Esophagus muscularis mucosa (tissue), 4 donors: ENCODE data around the gene SGK1. TPM values are rescaled to one million over a fixed set of nuclear protein-coding genes. Genes with fewer than 3 reads are reported as not detected.
"Not testable (repeated sequence)": the region's sequence is repeated elsewhere in the genome, so short reads cannot be mapped to it uniquely, and the experiment has no call there.

Experiments used
- DNase-seq: peaks from one replicate; pipeline ENCODE4 v3.0.0-alpha.2; 2017; ENCODE audit errors: extremely low spot score
- H3K27ac ChIP-seq, 4 donors: fragments of 200-600 bp; sonication (generic); replicated peaks in 1 of 4; 1 replicate in 3 of 4; 2 replicates in 1 of 4; pipeline ENCODE4 v1.5.1; 2016 to 2019; ENCODE audit warnings: mild to moderate bottlenecking in 1 of 4
- H3K27me3 ChIP-seq, 4 donors: fragments of 200-600 bp; sonication (generic); one replicate each; pipeline versions ENCODE4 v1.5.1 to v1.6.0; 2016 to 2019
- H3K36me3 ChIP-seq, 4 donors: fragments of 200-600 bp; sonication (generic); one replicate each; pipeline ENCODE4 v1.5.1; 2016 to 2019
- H3K4me1 ChIP-seq, 4 donors: fragments of 200-600 bp; sonication (generic); one replicate each; pipeline ENCODE4 v1.5.1; 2016 to 2019
- H3K4me3 ChIP-seq, 4 donors: fragments of 200-600 bp; sonication (generic); 1 replicate in 2 of 4; 2 replicates in 2 of 4; pipeline ENCODE4 v1.5.1; 2016 to 2019; ENCODE audit warnings: mild to moderate bottlenecking in 4 of 4, moderate library complexity in 1 of 4
- H3K9me3 ChIP-seq, 4 donors: fragments of 200-600 bp; sonication (generic); 1 replicate in 3 of 4; 2 replicates in 1 of 4; pipeline ENCODE4 v1.5.1; 2016 to 2019
- EP300 ChIP-seq: sonication (generic); formaldehyde crosslinking; IDR thresholded peaks from one replicate; pipeline ENCODE4 v1.6.1; 2017; ENCODE audit warnings: antibody characterized with exemption
- POLR2A ChIP-seq: fragments of 450-650 bp; IDR thresholded peaks from one replicate; pipeline ENCODE4 v1.6.1; 2017; ENCODE audit warnings: antibody characterized with exemption, moderate library complexity, mild to moderate bottlenecking, low read depth
- POLR2AphosphoS5 ChIP-seq, 2 donors: sonication (generic); formaldehyde crosslinking; IDR thresholded peaks; one replicate each; pipeline ENCODE4 v1.6.1; 2017; ENCODE audit warnings: antibody characterized with exemption in 2 of 2
- WGBS: methylation state at CpG from one replicate; pipeline ENCODE4 v1.1.5; 2018; 5-methylcytosine and 5-hydroxymethylcytosine counted together
- intact Hi-C: fragments of 100-400 bp; cut with DNase I; formaldehyde crosslinking; loops from one replicate; pipeline ENCODE4 v1.15.1; 2023
- total RNA-seq, 4 donors: library from RNA; depleted of rRNA; stranded (reverse); fragments of >200 nt; gene quantifications; one replicate each; pipeline versions ENCODE4 v1.1.0 to v1.2.1, GENCODE V29; 2016
- TF ChIP-seq, protein P1 (sequence below), 3 experiments: fragments of 200-600 bp in 2 of 3; fragments of 450-650 bp in 1 of 3; sonication (generic) in 2 of 3; IDR thresholded peaks; one replicate each; pipeline ENCODE4 v1.5.1; 2017 to 2019; ENCODE audit warnings: antibody characterized with exemption in 3 of 3, mild to moderate bottlenecking in 2 of 3, moderate library complexity in 1 of 3

Gene SGK1
- total RNA-seq, 4 donors from 2014 or later = 30.7 to 52.8 (median 43.9) TPM

DNA sequence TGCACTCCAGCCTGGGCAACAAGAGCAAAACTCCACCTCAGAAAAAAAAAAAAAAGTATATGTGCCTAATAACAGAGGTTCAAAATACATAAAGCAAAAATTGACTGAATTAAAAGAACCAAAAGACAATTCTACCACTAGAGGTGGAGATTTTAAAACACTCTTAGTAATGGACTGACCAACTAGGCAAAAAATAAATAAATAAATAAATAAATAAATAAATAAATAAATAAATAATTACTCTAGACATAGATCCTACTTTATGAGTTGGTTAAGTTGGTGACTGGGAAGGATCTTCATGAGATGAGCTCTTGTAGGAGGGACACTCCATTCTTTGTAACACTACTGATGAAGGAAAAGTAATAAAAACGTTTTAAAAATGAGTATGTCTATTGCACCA lies 113.9 kb downstream of the SGK1 start:
- Histone ChIP-seq H3K27ac (no peak overlapping the region), H3K4me3 (no peak overlapping the region), H3K27me3 (no peaks in the 10 kb centered on the region), H3K36me3 (no peaks in the 10 kb centered on the region), H3K4me1 (no peaks in the 10 kb centered on the region), H3K9me3 (peaks cover 0 to 10% (median 2%) of the 10 kb centered on the region in 4 donors)
- 78% methylated on average over 1 of the region's 1 CpG for WGBS
- no peak for TF ChIP-seq POLR2AphosphoS5 (IDR thresholded peaks at IDR 0.05)
- TF ChIP-seq, protein P1, sequence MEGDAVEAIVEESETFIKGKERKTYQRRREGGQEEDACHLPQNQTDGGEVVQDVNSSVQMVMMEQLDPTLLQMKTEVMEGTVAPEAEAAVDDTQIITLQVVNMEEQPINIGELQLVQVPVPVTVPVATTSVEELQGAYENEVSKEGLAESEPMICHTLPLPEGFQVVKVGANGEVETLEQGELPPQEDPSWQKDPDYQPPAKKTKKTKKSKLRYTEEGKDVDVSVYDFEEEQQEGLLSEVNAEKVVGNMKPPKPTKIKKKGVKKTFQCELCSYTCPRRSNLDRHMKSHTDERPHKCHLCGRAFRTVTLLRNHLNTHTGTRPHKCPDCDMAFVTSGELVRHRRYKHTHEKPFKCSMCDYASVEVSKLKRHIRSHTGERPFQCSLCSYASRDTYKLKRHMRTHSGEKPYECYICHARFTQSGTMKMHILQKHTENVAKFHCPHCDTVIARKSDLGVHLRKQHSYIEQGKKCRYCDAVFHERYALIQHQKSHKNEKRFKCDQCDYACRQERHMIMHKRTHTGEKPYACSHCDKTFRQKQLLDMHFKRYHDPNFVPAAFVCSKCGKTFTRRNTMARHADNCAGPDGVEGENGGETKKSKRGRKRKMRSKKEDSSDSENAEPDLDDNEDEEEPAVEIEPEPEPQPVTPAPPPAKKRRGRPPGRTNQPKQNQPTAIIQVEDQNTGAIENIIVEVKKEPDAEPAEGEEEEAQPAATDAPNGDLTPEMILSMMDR (IDR thresholded peaks at IDR 0.05) = no peak
- no peak for TF ChIP-seq POLR2A
- TF ChIP-seq EP300 = no peak
- DNase-seq = no peak
- intact Hi-C loops = no loop called here

DNA sequence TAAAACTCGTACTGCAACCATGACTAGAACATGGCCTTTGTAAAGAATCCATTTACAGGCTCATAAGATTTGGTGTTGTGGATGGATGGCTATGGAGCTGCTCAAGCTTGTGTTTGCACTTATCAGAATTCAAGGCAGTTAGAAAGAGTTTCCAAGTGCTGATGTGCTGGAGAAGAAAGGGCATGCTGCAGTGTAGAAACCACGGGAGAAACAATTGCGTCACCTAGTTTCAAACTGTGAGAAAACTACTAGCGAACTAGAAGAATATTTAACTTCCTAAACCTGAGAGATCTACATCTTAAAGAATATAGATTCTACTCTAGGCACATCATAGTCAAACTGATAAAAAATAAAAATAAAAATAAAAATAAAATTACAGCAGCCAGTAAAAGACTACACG lies 116.2 kb downstream of the SGK1 start:
- H3K27me3 ChIP-seq = no peaks in the 10 kb centered on the region
- no peak overlapping the region for H3K27ac ChIP-seq
- intact Hi-C loops = no loop called here
- no peak overlapping the region for H3K4me3 ChIP-seq
- no peak for DNase-seq
- no peaks in the 10 kb centered on the region for H3K36me3 ChIP-seq
- TF ChIP-seq EP300 (no peak), POLR2AphosphoS5 (IDR thresholded peaks at IDR 0.05) (no peak), POLR2A (no peak)
- TF ChIP-seq, protein P1 (IDR thresholded peaks at IDR 0.05) = no peak
- no peaks in the 10 kb centered on the region for H3K4me1 ChIP-seq
- WGBS = 94% methylated on average over 5 of the region's 5 CpGs
- peaks cover 0 to 10% (median 2%) of the 10 kb centered on the region in 4 donors for H3K9me3 ChIP-seq

DNA sequence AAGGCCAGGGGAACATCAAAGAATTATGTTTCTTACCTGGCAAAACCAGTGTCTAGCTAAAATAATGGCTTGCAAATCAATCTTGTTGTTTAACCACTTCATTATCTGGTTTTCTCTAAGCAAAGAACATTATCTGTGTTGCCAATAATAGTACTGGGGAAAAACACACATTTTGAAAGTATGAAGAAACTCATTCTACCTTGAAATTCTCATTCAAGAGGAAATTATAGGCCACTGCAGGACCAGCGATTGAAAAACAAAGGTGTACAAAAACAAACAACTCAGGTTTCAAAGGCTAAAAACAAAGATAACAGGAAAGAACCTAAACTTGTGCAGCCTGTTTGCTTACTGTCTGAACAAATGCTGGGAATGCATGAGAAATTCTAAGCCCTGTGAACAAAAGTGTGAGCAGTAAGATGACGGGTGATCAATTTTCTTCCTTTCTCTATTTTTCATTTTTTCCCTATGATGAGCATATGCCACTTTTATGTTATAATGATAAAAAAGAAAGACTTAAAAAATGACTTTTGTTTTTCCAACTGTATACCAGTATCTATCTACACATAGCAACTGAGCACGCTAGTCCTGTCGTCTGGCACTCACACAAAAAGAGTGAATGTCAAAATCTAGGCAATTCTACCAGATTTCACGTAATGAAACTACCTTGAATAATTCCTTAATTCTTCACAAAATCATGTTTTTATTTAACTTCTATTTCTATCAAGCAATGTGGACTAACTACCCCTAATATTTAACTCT lies 117.9 kb downstream of the SGK1 start:
- no peak for DNase-seq
- H3K36me3 ChIP-seq = no peaks in the 10 kb centered on the region
- TF ChIP-seq POLR2A (no peak), POLR2AphosphoS5 (IDR thresholded peaks at IDR 0.05) (no peak), EP300 (no peak)
- TF ChIP-seq, protein P1 (IDR thresholded peaks at IDR 0.05) = no peak
- 96% methylated on average over 5 of the region's 5 CpGs for WGBS
- no peaks in the 10 kb centered on the region for H3K4me1 ChIP-seq
- peaks cover 0 to 10% (median 2%) of the 10 kb centered on the region in 4 donors for H3K9me3 ChIP-seq
- H3K4me3 ChIP-seq = no peak overlapping the region
- no peak overlapping the region for H3K27ac ChIP-seq
- intact Hi-C loops = no loop called here
- H3K27me3 ChIP-seq = no peaks in the 10 kb centered on the region

DNA sequence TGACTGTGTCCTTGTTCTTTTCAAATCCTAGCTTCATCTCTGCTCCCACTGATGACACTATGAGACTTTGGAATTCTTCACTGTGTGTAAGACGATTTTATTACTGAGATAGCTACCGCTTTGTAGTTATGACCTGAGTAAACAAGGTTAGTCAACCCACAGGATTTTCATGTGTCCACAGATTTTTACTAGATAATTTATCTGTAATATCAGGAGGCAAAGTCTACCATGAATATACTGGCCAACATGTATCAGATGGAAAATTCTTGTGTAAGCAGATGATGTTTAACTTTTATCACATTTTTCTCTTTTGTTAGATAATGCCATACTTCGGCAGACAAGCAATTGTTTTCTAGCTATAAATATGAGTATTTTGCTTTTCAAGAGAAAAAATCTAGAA lies 119.8 kb downstream of the SGK1 start:
- Histone ChIP-seq H3K9me3 (no peaks in the 10 kb centered on the region), H3K27ac (no peak overlapping the region), H3K27me3 (no peaks in the 10 kb centered on the region), H3K36me3 (no peaks in the 10 kb centered on the region), H3K4me1 (no peaks in the 10 kb centered on the region), H3K4me3 (no peak overlapping the region)
- no peak for DNase-seq
- TF ChIP-seq, protein P1 (IDR thresholded peaks at IDR 0.05) = no peak
- TF ChIP-seq POLR2A (no peak), EP300 (no peak), POLR2AphosphoS5 (IDR thresholded peaks at IDR 0.05) (no peak)
- 95% methylated on average over 3 of the region's 3 CpGs for WGBS
- intact Hi-C loops = no loop called here

DNA sequence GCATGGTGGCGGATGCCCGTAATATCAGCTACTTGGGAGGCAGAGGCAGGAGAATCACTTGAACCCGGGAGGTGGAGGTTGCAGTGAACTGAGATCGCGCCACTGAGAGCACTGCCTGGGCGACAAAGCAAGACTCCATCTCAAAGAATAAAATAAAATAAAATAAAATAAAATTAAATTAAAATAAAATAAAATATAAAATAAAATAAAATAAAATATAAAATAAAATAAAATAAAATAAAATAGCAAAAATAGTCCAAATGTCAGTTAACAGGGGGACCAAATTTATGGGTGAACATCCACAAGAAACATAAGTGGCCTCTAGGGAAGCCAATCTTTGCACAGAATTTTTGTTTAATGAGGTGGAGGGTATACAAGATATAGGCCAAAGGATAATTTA lies 120.2 kb downstream of the SGK1 start:
- H3K4me1 ChIP-seq, H3K4me3 ChIP-seq, intact Hi-C loops, DNase-seq, H3K27me3 ChIP-seq, H3K36me3 ChIP-seq, H3K9me3 ChIP-seq, H3K27ac ChIP-seq: not testable (repeated sequence)
- 98% methylated on average over 6 of the region's 6 CpGs for WGBS
